CD4-positive, alpha-beta T cell treated with Interleukin-15 for 4 hours (primary cell): ENCODE results near the gene IPO13.

Experiments
- DNase-seq: peaks from one replicate; pipeline ENCODE4 v3.0.0-alpha.2; 2020; ENCODE audit warnings: low spot score

The IPO13 gene

GRCh38 chr1:44014365-44015104, 67.8 kb downstream of the IPO13 start:
- DNase-seq, result no peak

- DNase-seq, result no peak
Measured at GRCh38 chr1:44015206-44015605, 68.5 kb downstream of the IPO13 start.

- DNase-seq, result no peak
Measured at GRCh38 chr1:44016041-44016889, 69.5 kb downstream of the IPO13 start.

- DNase-seq, result no peak
Measured at GRCh38 chr1:44016890-44017400, 70.2 kb downstream of the IPO13 start.
